Activated T-cell treated with anti-CD3 and anti-CD28 coated beads for 1 hour (primary cell): ENCODE data around the gene OR4D10.
"Not testable (repeated sequence)": the region's sequence is repeated elsewhere in the genome, so short reads cannot be mapped to it uniquely, and the experiment has no call there.

ENCODE experiments used
- DNase-seq: peaks from one replicate; pipeline ENCODE4 v3.0.0-alpha.2; 2020; ENCODE audit warnings: low read depth

Gene OR4D10

DNA sequence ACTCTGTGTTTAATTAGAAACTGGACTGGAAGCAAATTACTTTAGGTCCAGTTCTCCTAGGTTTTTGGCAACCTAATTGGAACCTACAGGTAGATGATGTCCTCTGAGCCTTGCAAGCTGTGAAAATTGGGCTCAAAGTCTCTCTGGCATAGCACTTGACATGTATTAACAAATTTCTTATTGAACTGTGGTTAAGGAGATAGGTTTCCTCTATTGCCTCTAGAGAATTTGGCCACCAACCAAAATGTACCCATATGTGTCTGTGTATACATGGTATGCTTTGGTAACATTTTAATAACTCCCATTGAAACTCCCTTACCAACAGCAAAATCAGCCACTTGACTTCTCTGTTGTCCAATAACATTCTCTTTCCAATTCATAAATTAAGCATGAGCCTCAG, at the start of gene OR4D10:
OR4D10 (plus strand) TSS at position 301 of the 400 bp plus-strand sequence. CDS start 4,115 bp downstream, outside the sequence.
- DNase-seq, result no peak

DNA sequence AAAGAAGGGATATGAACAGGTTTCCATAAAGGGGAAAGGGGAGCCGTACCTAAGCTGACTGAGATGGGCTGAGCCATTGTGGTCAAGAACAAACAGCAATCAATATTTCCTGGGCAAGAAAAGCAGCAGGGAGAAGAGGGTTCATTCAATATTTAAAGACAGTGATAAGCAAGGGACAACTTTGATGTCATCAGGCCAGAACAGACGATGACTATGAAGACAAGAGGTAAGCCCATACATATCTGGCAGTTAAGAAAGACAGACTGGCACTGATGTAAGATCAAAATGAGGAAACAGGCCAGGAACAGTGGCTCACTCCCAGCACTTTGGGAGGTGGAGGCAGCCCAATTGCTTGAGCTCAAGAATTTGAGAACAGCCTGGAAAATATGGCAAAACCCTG, 49.3 kb upstream of the OR4D10 start:
- DNase-seq, result no peak

GRCh38 chr11:59425131-59425530, 48.0 kb upstream of the OR4D10 start:
- DNase-seq, result no peak

DNA sequence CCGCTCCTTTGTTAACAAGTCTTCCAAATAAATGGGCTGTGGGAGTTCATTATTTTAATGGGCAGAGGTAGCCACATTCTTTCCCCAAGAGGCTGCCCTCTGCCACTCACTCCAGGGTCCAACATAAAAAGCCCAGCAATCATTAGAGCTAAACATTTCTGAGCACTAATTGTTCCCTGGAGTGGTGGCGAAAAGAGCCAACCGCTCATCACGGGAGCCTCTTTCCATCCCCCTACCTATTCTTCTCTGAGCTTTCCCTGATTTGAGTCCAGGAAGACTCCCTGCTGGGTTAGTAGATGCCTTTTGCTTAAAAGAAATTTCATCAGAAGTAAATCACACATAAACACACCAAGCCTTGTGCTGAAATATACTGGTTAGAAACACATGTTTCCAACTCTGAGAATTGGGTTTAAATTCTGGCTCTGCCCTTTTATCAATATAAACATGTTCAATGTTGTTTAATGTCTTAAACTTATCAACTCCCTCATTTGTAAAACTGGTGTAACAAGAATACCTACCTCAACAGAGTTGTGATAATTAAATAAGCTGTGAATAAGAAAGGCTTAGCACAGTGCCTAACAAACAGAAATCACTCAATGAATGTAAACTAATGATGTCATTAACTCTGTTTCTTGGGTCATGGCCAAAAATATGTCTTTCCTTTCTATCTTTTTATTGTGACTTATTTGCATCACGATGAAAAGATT, 46.6 kb upstream of the OR4D10 start, which contains the start of gene OR5A2:
OR5A2 (minus strand) TSS at position 53 of the 707 bp plus-strand sequence. CDS start 3,460 bp downstream, outside the sequence.
- DNase-seq, result no peak

DNA sequence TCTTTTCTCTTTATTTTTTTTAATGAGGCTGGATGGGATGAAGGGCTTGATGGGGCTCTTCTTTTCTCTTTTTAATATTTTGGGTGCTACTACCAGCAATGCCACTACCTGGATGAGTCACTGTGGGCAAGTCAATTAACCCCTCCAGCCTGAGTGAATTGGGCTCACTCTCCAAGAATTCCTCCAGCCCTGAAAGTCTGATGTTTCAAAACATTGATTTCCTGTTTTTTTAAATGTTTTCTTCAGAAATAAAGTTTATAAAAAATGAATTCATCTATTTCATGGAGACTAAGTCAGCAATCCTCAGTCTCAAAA, 46.1 kb upstream of the OR4D10 start:
- no peak for DNase-seq

DNA sequence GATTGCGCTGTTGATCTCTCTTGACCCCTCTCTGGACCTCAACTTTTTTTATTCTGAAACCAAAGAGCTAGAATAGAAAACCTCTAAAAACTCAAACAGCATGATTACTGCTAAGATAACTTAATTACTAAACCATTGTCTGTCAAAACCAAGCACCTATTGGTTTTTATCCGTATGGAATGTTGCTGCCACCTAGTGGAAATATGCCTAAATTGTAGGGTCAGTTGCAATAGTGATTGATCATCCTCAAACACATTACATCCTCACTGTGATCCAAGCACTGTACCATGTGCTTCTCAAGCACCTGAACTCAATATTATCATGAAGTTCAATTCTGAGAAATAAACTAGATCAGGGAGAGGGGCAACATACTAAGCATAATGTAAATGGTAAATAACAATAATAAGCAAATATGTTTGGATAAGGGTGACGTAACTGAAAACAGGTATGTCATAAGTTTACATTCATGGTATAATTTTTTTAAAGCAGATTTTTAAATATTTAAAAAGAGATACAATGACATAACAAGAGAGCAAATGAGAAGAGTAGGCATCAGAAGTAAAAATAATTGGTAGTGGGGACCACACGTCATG, 43.1 kb upstream of the OR4D10 start:
- DNase-seq, result no peak

DNA sequence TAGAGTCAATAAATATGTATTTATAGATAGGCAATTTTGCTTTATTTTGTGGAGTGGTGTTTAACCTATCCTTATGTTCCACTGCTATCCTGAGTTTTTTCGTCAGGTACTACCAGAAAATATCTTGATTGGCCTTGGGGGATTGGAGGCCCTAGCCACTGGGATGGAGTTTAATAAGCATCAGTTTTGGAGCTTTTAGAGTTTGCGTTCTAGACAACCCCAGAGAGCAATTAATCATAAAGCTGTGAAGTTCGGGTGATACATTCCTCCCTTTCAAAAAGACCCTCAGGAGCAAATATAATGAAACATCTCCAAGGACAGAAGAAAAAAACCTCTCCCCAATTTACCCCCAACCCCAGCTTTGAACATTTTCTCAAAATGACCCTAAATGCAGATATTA, 36.9 kb upstream of the OR4D10 start, which contains the start of gene OR5A1:
OR5A1 (plus strand) TSS at position 301 of the 400 bp plus-strand sequence. CDS start 6,700 bp downstream, outside the sequence.
- DNase-seq, result no peak

GRCh38 chr11:59437770-59438169, 35.3 kb upstream of the OR4D10 start:
- DNase-seq, result no peak

DNA sequence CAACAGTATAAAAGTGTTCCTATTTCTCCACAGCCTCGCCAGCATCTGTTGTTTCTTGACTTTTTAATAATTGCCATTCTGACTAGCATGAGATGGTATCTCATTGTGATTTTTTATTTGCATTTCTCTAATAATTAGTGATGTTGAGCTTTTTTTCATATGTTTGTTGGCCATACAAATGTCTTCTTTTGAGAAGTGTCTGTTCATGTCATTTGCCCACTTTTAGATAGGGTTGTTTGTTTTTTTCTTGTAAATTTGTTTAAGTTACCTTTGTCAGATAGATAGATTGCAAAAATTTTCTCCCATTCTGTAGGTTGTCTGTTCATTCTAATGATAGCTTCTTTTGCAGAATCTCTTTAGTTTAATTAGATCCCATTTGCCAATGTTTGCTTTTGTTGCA, 27.5 kb upstream of the OR4D10 start:
- DNase-seq, result not testable (repeated sequence)

GRCh38 chr11:59448484-59448883, 24.6 kb upstream of the OR4D10 start:
- DNase-seq, result no peak

GRCh38 chr11:59456661-59457060, 16.5 kb upstream of the OR4D10 start, which contains the start of gene OR4D6:
OR4D6 (plus strand) TSS chr11:59456961; CDS start chr11:59456961, 0 bp downstream.
- DNase-seq, result no peak

- no peak for DNase-seq
Observed at GRCh38 chr11:59459916-59460315, 13.2 kb upstream of the OR4D10 start.

GRCh38 chr11:59463190-59463641, 9.9 kb upstream of the OR4D10 start:
- DNase-seq, result no peak

GRCh38 chr11:59475176-59475575, 2.1 kb downstream of the OR4D10 start:
- DNase-seq, result no peak

DNA sequence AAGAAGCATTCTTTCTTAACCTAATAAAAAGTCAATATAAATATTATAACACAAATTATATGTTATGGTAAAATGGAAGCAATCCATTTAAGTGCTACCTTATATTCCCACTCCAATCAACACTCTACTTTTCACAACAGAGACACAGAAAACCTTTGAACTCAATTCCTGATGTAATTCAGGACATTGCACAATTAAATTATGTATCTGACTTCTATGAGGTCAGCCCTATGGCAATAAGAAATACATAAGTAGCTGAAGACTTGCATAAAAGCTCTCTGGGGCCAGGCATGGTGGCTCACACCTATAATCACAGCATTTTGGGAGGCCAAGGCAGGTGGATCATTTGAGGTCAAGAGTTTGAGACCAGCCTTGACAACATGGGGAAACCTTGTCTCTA, 6.8 kb downstream of the OR4D10 start:
- no peak for DNase-seq

DNA sequence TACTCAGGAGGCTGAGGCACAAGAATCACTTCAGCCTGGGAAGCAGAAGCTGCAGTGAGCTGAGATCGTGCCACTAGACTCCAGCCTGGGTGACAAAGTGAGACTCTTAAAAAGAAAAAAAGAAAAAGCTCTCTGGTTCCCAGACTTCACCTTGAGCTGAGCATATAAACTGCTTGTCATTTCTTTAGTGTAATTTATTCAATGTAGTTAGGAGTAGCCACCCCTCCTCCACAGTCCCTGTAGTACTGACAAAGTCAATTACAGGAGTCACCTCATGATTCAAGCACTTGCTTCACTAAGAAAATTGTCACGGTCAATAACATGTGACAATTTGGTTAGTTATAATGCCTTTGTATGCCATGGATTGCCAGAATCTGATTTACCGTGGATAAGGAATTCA, 7.2 kb downstream of the OR4D10 start:
- DNase-seq, result no peak

- DNase-seq, result no peak
Observed at GRCh38 chr11:59501931-59502330, 28.8 kb downstream of the OR4D10 start.

GRCh38 chr11:59503276-59503675, 30.2 kb downstream of the OR4D10 start, which contains the start of gene OR4D11:
OR4D11 (plus strand) TSS chr11:59503576; CDS start chr11:59503576, 0 bp downstream.
- no peak for DNase-seq

DNA sequence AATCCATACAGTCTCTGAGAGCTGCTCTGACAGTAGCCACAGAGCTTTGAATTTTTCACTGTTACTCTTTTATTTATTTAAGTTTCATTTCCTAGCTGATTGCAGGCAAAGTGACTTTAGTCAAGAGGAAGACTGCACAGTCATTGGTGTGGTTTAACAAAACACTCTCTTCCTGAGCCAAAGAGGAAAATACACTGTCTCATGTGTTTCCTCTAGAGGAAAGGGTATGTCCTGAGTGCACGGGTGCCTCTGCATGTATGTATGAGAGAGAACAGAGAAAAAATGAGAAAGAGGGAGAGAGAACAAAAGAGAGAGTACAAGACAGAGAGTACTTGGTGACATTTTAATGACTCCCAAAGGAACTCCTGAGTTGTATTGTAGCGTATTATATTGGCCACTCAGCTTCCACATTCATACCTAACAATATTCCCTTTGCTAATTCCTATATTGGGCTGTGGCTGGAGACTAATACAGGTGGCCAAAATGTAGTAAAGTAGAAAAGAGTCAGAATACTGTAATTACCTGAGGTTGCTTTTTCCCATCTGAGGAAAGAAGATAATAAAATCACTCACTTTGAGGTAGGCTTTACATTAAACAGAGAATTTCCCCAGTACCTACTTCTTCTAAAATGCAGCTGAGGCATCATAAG, 38.0 kb downstream of the OR4D10 start, which contains the start of gene OR4D9:
OR4D9 (plus strand) TSS at position 599 of the 649 bp plus-strand sequence. CDS start 3,374 bp downstream, outside the sequence.
- DNase-seq, result no peak

DNA sequence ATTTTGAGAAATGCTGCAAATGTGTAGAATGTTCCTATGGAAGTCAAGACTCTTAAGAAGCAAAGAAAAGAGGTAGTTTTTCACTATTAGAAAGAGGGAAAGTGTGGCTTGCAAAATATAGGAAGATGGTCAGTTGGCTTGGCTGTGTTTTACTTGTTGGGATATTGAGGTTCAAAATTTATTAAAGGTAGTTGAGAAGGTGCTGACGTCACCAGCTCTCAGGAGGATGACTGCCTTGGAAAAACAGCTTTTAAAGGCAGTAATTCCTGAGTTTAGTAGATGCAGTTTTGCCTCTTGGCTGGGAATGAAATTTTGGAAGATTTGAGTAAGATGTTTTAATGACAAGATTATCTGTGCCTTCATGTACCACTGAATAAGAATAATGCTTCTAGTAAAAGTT, 38.6 kb downstream of the OR4D10 start:
- DNase-seq, result no peak

DNA sequence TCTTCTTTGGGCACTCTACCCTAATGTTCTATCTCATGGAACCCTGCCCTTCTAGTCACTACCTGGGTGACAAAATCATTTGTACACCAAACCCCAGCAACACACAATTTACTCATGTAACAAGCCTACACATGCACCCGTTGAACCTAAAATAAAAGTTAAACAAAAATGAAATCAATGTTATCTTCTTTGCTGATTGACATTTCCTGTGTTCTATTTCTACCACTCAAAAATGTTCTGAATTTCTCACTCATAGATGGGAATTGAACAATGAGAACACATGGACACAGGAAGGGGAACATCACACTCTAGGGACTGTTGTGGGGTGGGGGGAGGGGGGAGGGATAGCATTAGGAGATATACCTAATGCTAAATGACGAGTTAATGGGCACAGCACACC, 47.0 kb downstream of the OR4D10 start:
- not testable (repeated sequence) for DNase-seq

DNA sequence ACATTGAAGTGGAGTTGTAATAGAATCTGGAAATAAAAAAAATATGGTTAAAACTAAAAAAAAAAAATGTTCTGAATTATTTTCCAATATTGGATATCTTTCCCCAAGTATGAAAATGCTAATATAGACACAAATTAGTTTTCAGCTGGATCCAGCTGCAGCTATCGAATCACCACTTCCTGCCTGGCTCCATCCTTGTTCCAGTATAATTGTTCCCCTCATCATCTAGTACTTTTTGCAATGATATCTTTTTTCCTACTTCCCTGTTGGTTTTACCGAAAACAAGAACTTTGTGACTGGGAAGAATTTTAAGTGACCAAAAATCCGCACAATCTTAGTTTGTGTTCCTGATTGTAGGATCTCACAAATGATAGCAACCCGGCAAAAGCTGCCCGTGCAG, 47.6 kb downstream of the OR4D10 start:
- DNase-seq, result no peak

DNA sequence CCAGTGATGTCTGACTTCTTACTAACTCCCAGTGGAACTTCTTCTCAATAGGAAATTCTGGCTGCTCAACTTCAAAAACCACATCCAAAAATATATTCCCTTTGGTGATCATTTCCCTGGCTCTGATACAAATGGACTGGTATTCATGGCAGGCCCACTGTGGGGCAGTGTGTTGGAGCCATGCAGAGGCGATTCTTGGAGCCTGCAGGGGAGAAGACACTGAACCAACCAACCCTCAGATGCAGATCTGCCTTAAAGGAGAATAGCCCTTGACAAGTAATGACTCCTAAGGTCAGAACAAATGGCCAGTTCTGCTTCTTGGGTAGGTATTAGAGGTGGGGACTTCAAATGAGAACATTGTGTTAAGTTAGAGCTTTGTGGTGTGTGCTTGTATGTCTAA, 50.4 kb downstream of the OR4D10 start:
- no peak for DNase-seq
